K562 (cell line): ENCODE measurements around the gene ABCA7. TPM values are rescaled to one million over a fixed set of nuclear protein-coding genes. Genes with fewer than 3 reads are reported as not detected.

ENCODE experiments used
- EP400 ChIP-seq: fragments of 450-650 bp; IDR thresholded peaks from 2 replicates; pipeline ENCODE4 v1.6.1; 2017; ENCODE audit warnings: antibody characterized with exemption, mild to moderate bottlenecking, moderate library complexity
- ETV1 ChIP-seq: fragments of 450-650 bp; conservative IDR thresholded peaks from 2 replicates; pipeline ENCODE4 v1.6.1; 2016; ENCODE audit warnings: missing genetic modification characterization, control low read depth, low read depth, missing compliant biosample characterization
- JUN ChIP-seq, 2 experiments: sonication (generic) in 1 of 2; formaldehyde crosslinking in 1 of 2; IDR thresholded peaks; 2 replicates each; pipeline versions ENCODE4 v1.6.1 to v1.8.0; 2012 to 2022; ENCODE audit warnings: borderline replicate concordance in 2 of 2, mild to moderate bottlenecking in 2 of 2, improper control_type of control experiment in 1 of 2, low read depth in 1 of 2, low read length in 1 of 2, missing genetic modification reagents in 1 of 2
- RBM22 ChIP-seq: fragments of 200-400 bp; formaldehyde crosslinking; IDR thresholded peaks from 2 replicates; pipeline ENCODE4 v1.6.1; 2018; ENCODE audit warnings: low read length, low read depth; ENCODE audit not compliant: poor library complexity, severe bottlenecking
- TAL1 ChIP-seq: fragments of 450-650 bp; IDR thresholded peaks from 2 replicates; pipeline ENCODE4 v1.6.1; 2016; ENCODE audit warnings: mild to moderate bottlenecking
- polyA plus RNA-seq, 8 experiments: library from polyadenylated mRNA; depleted of rRNA in 4 of 8; stranded (reverse) in 5 of 8; unstranded in 3 of 8; fragments of >200 nt; fragmentation: Nextera tagmentation in 2 of 8; fragmentation: Illumina TruSeq in 1 of 8; extraction: Ambion mirVana in 2 of 8; extraction: Trizol in 1 of 8; gene quantifications; 2 replicates each; pipeline versions ENCODE4 v1.2.1 to v1.2.3, GENCODE V29; 2011 to 2014; ENCODE audit warnings: inconsistent platforms in 1 of 8, missing spikeins in 1 of 8
- total RNA-seq, 7 experiments: library from RNA; depleted of rRNA in 6 of 7; stranded (reverse); fragments of >200 nt in 6 of 7; fragmentation: Illumina TruSeq in 2 of 7; extraction: Trizol in 2 of 7; gene quantifications; 2 replicates each; pipeline versions ENCODE4 v1.2.1 to v1.2.3, GENCODE V29; 2011 to 2021; ENCODE audit warnings: low replicate concordance in 1 of 7
- TF ChIP-seq, protein P1 (sequence below): sonication (generic); formaldehyde crosslinking; IDR thresholded peaks from 2 replicates; pipeline ENCODE4 v1.8.1; 2023; ENCODE audit warnings: mild to moderate bottlenecking, missing genetic modification reagents
- TF ChIP-seq, protein P2 (sequence below): fragments of 450-650 bp; IDR thresholded peaks from 2 replicates; pipeline ENCODE4 v1.6.1; 2017; ENCODE audit warnings: antibody characterized with exemption, mild to moderate bottlenecking
- TF ChIP-seq, protein P3 (sequence below): sonication (generic); formaldehyde crosslinking; IDR thresholded peaks from 2 replicates; pipeline ENCODE4 v1.8.0; 2022; ENCODE audit warnings: missing genetic modification reagents, mild to moderate bottlenecking, borderline replicate concordance
- TF ChIP-seq, protein P4 (sequence below): fragments of 150-350 bp; IDR thresholded peaks from 2 replicates; pipeline ENCODE4 v1.6.1; 2014; ENCODE audit warnings: low read depth, mild to moderate bottlenecking, low read length, borderline replicate concordance

The ABCA7 gene
- total and polyA plus RNA-seq, 9 of the 15 experiments (the other 6 are each of a cell fraction or from before 2014, with no cell fraction given): 2.3 to 96.1 (median 31.2) TPM

DNA sequence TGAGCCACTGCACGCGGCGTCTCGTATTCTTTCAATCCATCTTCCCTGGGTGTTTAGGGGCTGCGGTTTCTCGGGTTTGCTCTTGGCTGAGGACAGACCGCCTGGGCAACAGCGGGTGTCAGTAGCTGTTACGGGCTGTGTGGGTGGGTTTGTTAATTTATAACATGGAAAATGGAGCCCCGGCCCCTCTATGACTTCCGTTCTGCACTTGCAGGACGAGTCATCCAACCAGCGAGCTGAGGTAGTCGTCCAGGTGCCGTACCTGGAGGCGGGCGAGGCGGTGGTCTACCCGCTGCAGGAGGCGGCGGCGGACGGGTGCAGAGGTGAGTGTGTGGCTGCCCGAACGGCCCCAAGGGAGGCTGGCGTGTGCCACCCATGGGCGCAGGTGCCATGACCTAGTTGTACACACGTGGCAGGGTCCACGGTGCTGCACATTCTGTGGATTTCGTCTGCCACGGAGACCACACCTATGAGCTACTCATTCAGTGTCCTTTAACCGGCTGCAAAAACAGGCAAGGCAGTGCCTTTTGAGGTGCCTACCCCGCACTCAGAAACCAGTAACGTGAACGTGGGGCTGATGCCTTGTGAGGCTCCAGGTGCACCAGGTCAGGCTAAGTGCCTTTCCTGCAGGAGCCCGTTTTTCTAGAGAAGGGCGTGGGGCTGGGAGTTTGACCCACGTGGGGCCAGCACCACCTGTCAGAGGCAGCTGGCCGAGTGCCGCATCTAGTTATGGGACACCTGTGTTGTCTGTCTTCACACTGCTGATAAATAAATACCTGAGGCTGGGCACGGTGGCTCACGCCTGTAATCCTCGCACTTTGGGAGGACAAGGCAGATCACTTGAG is 44.3 kb downstream of the ABCA7 start (continued):
- TF ChIP-seq, protein P1, sequence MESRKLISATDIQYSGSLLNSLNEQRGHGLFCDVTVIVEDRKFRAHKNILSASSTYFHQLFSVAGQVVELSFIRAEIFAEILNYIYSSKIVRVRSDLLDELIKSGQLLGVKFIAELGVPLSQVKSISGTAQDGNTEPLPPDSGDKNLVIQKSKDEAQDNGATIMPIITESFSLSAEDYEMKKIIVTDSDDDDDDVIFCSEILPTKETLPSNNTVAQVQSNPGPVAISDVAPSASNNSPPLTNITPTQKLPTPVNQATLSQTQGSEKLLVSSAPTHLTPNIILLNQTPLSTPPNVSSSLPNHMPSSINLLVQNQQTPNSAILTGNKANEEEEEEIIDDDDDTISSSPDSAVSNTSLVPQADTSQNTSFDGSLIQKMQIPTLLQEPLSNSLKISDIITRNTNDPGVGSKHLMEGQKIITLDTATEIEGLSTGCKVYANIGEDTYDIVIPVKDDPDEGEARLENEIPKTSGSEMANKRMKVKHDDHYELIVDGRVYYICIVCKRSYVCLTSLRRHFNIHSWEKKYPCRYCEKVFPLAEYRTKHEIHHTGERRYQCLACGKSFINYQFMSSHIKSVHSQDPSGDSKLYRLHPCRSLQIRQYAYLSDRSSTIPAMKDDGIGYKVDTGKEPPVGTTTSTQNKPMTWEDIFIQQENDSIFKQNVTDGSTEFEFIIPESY: 0 out of 2 replicates have a peak, but pooled peaks have one; percentile 37
- TF ChIP-seq EP400 (no peak), ETV1 (tag) (no peak), TAL1 (no peak), JUN (IDR thresholded peaks at IDR 0.05; ENCODE audit: borderline replicate concordance, low read depth, low read length) (no peak), JUN (CRISPR knock-in tag; IDR thresholded peaks at IDR 0.05; ENCODE audit: borderline replicate concordance) (no peak), RBM22 (no peak)
- TF ChIP-seq, protein P2, sequence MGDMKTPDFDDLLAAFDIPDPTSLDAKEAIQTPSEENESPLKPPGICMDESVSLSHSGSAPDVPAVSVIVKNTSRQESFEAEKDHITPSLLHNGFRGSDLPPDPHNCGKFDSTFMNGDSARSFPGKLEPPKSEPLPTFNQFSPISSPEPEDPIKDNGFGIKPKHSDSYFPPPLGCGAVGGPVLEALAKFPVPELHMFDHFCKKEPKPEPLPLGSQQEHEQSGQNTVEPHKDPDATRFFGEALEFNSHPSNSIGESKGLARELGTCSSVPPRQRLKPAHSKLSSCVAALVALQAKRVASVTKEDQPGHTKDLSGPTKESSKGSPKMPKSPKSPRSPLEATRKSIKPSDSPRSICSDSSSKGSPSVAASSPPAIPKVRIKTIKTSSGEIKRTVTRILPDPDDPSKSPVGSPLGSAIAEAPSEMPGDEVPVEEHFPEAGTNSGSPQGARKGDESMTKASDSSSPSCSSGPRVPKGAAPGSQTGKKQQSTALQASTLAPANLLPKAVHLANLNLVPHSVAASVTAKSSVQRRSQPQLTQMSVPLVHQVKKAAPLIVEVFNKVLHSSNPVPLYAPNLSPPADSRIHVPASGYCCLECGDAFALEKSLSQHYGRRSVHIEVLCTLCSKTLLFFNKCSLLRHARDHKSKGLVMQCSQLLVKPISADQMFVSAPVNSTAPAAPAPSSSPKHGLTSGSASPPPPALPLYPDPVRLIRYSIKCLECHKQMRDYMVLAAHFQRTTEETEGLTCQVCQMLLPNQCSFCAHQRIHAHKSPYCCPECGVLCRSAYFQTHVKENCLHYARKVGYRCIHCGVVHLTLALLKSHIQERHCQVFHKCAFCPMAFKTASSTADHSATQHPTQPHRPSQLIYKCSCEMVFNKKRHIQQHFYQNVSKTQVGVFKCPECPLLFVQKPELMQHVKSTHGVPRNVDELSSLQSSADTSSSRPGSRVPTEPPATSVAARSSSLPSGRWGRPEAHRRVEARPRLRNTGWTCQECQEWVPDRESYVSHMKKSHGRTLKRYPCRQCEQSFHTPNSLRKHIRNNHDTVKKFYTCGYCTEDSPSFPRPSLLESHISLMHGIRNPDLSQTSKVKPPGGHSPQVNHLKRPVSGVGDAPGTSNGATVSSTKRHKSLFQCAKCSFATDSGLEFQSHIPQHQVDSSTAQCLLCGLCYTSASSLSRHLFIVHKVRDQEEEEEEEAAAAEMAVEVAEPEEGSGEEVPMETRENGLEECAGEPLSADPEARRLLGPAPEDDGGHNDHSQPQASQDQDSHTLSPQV: no peak
- TF ChIP-seq, protein P3, sequence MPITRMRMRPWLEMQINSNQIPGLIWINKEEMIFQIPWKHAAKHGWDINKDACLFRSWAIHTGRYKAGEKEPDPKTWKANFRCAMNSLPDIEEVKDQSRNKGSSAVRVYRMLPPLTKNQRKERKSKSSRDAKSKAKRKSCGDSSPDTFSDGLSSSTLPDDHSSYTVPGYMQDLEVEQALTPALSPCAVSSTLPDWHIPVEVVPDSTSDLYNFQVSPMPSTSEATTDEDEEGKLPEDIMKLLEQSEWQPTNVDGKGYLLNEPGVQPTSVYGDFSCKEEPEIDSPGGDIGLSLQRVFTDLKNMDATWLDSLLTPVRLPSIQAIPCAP (CRISPR knock-in tag): no peak
- TF ChIP-seq, protein P4, sequence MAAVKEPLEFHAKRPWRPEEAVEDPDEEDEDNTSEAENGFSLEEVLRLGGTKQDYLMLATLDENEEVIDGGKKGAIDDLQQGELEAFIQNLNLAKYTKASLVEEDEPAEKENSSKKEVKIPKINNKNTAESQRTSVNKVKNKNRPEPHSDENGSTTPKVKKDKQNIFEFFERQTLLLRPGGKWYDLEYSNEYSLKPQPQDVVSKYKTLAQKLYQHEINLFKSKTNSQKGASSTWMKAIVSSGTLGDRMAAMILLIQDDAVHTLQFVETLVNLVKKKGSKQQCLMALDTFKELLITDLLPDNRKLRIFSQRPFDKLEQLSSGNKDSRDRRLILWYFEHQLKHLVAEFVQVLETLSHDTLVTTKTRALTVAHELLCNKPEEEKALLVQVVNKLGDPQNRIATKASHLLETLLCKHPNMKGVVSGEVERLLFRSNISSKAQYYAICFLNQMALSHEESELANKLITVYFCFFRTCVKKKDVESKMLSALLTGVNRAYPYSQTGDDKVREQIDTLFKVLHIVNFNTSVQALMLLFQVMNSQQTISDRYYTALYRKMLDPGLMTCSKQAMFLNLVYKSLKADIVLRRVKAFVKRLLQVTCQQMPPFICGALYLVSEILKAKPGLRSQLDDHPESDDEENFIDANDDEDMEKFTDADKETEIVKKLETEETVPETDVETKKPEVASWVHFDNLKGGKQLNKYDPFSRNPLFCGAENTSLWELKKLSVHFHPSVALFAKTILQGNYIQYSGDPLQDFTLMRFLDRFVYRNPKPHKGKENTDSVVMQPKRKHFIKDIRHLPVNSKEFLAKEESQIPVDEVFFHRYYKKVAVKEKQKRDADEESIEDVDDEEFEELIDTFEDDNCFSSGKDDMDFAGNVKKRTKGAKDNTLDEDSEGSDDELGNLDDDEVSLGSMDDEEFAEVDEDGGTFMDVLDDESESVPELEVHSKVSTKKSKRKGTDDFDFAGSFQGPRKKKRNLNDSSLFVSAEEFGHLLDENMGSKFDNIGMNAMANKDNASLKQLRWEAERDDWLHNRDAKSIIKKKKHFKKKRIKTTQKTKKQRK: no peak
